22Rv1 (cell line): ENCODE results near the gene TMBIM4.
A peak's percentile ranks its signal among the peaks of the same experiment; 100 is the strongest.

Source experiments
- H3K27ac ChIP-seq: fragments of 450-650 bp; 2 replicates; pipeline ENCODE4 v1.5.1; 2017
- CTCF ChIP-seq: fragments of 450-650 bp; IDR thresholded peaks from 2 replicates; pipeline ENCODE4 v1.5.1; 2017; ENCODE audit warnings: mild to moderate bottlenecking
- ZFX ChIP-seq: fragments of 450-650 bp; IDR thresholded peaks from 2 replicates; pipeline ENCODE4 v1.6.1; 2017; ENCODE audit warnings: antibody characterized with exemption, borderline replicate concordance

The TMBIM4 gene

GRCh38 chr12:66144791-66145754, 24.7 kb downstream of the TMBIM4 start:
- H3K27ac ChIP-seq: peak overlapping the region; percentile 14
- TF ChIP-seq ZFX (no peak), CTCF (peak; percentile 89)

GRCh38 chr12:66143868-66144267, 25.9 kb downstream of the TMBIM4 start:
- no peak for TF ChIP-seq ZFX
- TF ChIP-seq CTCF: no peak
- H3K27ac ChIP-seq: no peak overlapping the region

GRCh38 chr12:66142826-66143225, 27.0 kb downstream of the TMBIM4 start:
- TF ChIP-seq ZFX (no peak), CTCF (no peak)
- H3K27ac ChIP-seq: no peak overlapping the region

- TF ChIP-seq ZFX (no peak), CTCF (no peak)
- no peak overlapping the region for H3K27ac ChIP-seq
These were observed 28.5 kb downstream of the TMBIM4 start for GRCh38 chr12:66141299-66141698.

- TF ChIP-seq CTCF (no peak), ZFX (no peak)
- no peak overlapping the region for H3K27ac ChIP-seq
These were observed 29.1 kb downstream of the TMBIM4 start for GRCh38 chr12:66140731-66141130.

GRCh38 chr12:66139328-66139727, 30.5 kb downstream of the TMBIM4 start:
- no peak overlapping the region for H3K27ac ChIP-seq
- no peak for TF ChIP-seq ZFX
- TF ChIP-seq CTCF: no peak

GRCh38 chr12:66137937-66138336, 31.9 kb downstream of the TMBIM4 start:
- H3K27ac ChIP-seq: no peak overlapping the region
- no peak for TF ChIP-seq ZFX
- TF ChIP-seq CTCF: no peak
